Adrenal gland (tissue), 12 donors: ENCODE results near the gene CDCA7. TPM values are rescaled to one million over a fixed set of nuclear protein-coding genes. Genes with fewer than 3 reads are reported as not detected.
A peak's percentile ranks its signal among the peaks of the same experiment; 100 is the strongest.
"Not testable (repeated sequence)": the region's sequence is repeated elsewhere in the genome, so short reads cannot be mapped to it uniquely, and the experiment has no call there.

Experiments used
- DNase-seq, 7 donors: peaks; one replicate each; pipeline ENCODE4 v3.0.0-alpha.2; 2019 to 2020
- H3K27ac ChIP-seq, 5 donors: fragments of 200-600 bp; sonication (generic) in 4 of 5; 1 replicate in 3 of 5; 2 replicates in 2 of 5; pipeline versions ENCODE4 v1.5.1 to v1.8.0; 2016 to 2020; ENCODE audit warnings: mild to moderate bottlenecking in 1 of 5
- H3K27me3 ChIP-seq: fragments of 200-600 bp; 2 replicates; pipeline ENCODE4 v1.8.0; 2021
- H3K36me3 ChIP-seq, 2 donors: fragments of 200-600 bp; replicated peaks in 1 of 2; 1 replicate in 1 of 2; 2 replicates in 1 of 2; pipeline versions ENCODE4 v1.5.1 to v1.8.0; 2018 to 2022
- H3K4me1 ChIP-seq, 2 donors: fragments of 200-600 bp; replicated peaks in 1 of 2; 1 replicate in 1 of 2; 2 replicates in 1 of 2; pipeline versions ENCODE4 v1.5.1 to v1.8.0; 2018 to 2021
- H3K4me3 ChIP-seq, 4 donors: fragments of 200-600 bp; sonication (generic) in 3 of 4; one replicate each; pipeline ENCODE4 v1.5.1; 2016 to 2018
- H3K9me3 ChIP-seq, 3 donors: fragments of 200-600 bp; sonication (generic) in 1 of 3; replicated peaks in 1 of 3; 1 replicate in 2 of 3; 2 replicates in 1 of 3; pipeline versions ENCODE4 v1.5.1 to v1.8.0; 2016 to 2021
- POLR2A ChIP-seq, 2 donors: fragments of 450-650 bp; IDR thresholded peaks; one replicate each; pipeline ENCODE4 v1.6.1; 2017; ENCODE audit warnings: antibody characterized with exemption in 2 of 2, mild to moderate bottlenecking in 2 of 2, moderate library complexity in 1 of 2
- WGBS, 4 donors: extraction: QIAGEN DNeasy Blood & Tissue Kit in 2 of 4; methylation state at CpG; one replicate each; pipeline versions ENCODE4 v1.1.5 to v1.1.7; 2013 to 2017; 5-methylcytosine and 5-hydroxymethylcytosine counted together
- intact Hi-C, 2 donors: fragments of 100-400 bp; cut with DNase I; formaldehyde crosslinking; loops; one replicate each; pipeline versions ENCODE4 v1.14.1 to v1.15.0; 2022 to 2023
- polyA plus RNA-seq, 3 donors: library from polyadenylated mRNA; stranded (reverse); fragments of 200-250 nt in 2 of 3; fragments of 350-450 nt in 1 of 3; fragmentation: Illumina TruSeq in 1 of 3; extraction: RNeasy Lipid Tissue Mini Kit (QIAGEN cat#74804) in 1 of 3; gene quantifications; one replicate each; pipeline ENCODE4 v1.2.3, GENCODE V29; 2013 to 2014
- total RNA-seq, 9 donors: library from RNA; depleted of rRNA in 4 of 9; stranded (reverse); fragments of >200 nt in 4 of 9; fragments of 120-200 nt in 1 of 9; fragmentation: NEBNext Ultra II Directional in 1 of 9; extraction: Animal tissue kit (Norgen Biotek cat#: 25700) in 1 of 9; gene quantifications; one replicate each; pipeline versions ENCODE4 v1.1.0 to v1.2.4, GENCODE V29; 2013 to 2023
- TF ChIP-seq, protein P1 (sequence below), 6 experiments: fragments of 450-650 bp in 4 of 6; fragments of 200-600 bp in 2 of 6; sonication (generic) in 1 of 6; IDR thresholded peaks; 1 replicate in 5 of 6; 2 replicates in 1 of 6; pipeline versions ENCODE4 v1.5.1 to v1.8.0; 2016 to 2021; ENCODE audit warnings: antibody characterized with exemption in 6 of 6, mild to moderate bottlenecking in 2 of 6, moderate library complexity in 1 of 6
- donor health status: healthy with polysubstance abuse.
- donor health status: Bipolar disorder and iron deficiency.
- donor health status: DM: yes; HTN: yes; CAD: no.
- donor health status: DM: no; HTN: no; CAD: no.
- donor health status: DM: no; HTN: no; CAD: no.
- donor health status: DM: yes; HTN: yes; CAD: no.

CDCA7 gene
- total and polyA plus RNA-seq, 12 donors, result 0.14 to 4.4 (median 0.61) TPM; not detected in 1

DNA sequence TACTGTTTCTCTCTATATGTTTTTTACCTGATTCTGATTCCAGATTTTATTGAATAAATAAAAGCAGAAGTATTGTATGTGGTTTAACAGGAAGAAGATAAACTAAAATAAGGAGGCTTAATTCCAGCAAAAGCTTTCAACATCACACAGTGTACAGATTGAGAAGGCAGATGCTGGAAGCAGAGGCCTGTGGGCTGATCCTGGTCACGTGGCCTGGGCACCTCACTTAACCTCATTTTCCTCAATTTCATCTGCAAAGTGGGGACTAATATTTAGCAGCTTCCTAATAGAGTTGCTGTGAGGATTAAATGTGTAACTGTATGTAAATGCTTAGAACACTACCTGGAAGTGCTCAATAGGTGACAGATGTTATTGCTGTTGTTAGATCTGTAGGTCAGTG, 58.0 kb downstream of the CDCA7 start:
- Histone ChIP-seq H3K27me3 (no peaks in the 10 kb centered on the region), H3K36me3 (no peaks in the 10 kb centered on the region), H3K9me3 (no peaks in the 10 kb centered on the region), H3K27ac (no peak overlapping the region), H3K4me1 (no peaks in the 10 kb centered on the region), H3K4me3 (no peak overlapping the region)
- WGBS, 4 donors, result 46 to 70% (median 55%) methylated on average over 1 of the region's 1 CpG
- intact Hi-C loops, result no loop called here
- TF ChIP-seq, protein P1, sequence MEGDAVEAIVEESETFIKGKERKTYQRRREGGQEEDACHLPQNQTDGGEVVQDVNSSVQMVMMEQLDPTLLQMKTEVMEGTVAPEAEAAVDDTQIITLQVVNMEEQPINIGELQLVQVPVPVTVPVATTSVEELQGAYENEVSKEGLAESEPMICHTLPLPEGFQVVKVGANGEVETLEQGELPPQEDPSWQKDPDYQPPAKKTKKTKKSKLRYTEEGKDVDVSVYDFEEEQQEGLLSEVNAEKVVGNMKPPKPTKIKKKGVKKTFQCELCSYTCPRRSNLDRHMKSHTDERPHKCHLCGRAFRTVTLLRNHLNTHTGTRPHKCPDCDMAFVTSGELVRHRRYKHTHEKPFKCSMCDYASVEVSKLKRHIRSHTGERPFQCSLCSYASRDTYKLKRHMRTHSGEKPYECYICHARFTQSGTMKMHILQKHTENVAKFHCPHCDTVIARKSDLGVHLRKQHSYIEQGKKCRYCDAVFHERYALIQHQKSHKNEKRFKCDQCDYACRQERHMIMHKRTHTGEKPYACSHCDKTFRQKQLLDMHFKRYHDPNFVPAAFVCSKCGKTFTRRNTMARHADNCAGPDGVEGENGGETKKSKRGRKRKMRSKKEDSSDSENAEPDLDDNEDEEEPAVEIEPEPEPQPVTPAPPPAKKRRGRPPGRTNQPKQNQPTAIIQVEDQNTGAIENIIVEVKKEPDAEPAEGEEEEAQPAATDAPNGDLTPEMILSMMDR (IDR thresholded peaks at IDR 0.05), result no peak
- no peak for TF ChIP-seq POLR2A (IDR thresholded peaks at IDR 0.05)
- no peak for DNase-seq

DNA sequence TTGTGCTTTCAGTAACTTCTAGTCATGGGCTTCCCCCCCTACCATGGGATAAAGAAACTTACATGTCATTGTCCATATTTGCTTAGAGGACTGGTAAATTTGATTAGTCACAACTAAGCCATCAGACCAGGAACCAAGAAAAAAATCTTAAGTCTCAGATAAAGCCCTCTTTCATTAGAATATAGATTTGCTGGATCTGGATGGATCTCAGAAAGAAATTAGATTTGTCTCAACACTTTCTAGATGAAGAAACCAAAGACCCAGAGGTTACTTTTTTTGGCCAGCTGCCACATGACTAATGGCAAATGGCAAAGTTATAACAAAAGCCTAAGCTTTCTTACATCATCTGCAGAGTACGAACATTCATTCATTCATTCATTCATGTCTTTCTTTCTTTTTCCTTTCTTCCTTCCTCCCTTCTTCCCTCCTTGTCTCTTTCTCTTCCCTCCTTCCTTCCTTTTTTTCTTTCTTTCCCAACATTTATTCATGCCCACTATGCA, 60.2 kb downstream of the CDCA7 start:
- WGBS, 4 donors, result 30 to 52% (median 37%) methylated on average over 1 of the region's 1 CpG

DNA sequence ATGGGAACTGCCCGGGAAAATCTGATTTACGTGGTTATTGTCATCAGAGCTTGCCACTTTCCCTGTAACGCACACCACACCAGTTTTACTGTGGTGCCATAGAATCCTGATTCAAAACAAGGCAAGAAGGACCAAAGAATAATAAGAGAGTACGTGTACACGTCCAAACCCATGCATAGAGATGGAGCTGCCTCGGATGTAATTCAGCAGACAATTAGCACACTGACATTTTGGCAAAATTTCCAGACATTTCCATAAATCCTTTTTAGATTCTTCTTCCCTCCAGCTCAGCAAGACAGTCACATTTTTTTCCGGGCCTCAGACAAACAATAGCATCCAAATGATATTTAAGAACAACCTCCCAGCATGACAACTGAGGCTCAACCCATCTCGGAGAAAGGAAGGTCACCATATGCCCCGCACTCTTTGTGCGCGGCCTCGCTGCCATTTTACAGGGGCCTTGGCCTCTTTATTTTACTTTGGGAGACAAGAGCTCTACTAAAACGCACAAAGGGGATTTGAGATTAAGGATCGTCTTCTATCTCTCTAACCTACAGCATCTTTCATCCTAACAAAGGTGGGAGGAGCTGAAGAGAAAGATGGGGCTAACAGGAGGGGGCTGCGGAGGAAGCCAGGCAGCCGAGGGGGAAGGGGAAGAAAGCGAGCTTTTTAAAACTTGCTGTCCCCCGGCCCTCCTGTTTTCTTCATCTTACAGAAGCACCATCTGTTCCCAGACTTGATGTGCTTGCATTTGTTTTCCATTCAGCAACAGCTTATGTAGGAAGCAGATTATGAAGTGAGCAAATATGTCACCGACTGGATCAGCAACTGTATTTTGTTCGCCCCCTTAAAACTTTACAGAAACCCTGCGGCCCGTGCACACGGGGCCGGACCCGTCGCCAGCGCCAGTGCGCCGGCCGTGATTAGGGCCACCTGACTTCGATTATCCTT, 61.0 kb downstream of the CDCA7 start:
- H3K4me1 ChIP-seq, result no peaks in the 10 kb centered on the region
- no peaks in the 10 kb centered on the region for H3K27me3 ChIP-seq
- WGBS, 4 donors, result 66 to 68% (median 67%) methylated on average over 31 of the region's 31 CpGs
- DNase-seq, result no peak
- H3K27ac ChIP-seq, result no peak overlapping the region
- no peaks in the 10 kb centered on the region for H3K9me3 ChIP-seq
- no peaks in the 10 kb centered on the region for H3K36me3 ChIP-seq
- intact Hi-C loops, result no loop called here
- no peak overlapping the region for H3K4me3 ChIP-seq
- TF ChIP-seq POLR2A (IDR thresholded peaks at IDR 0.05), result no peak
- TF ChIP-seq, protein P1 (IDR thresholded peaks at IDR 0.05), result no peak

More for the DNA sequence above, 60.2 kb downstream of the CDCA7 start:
- Histone ChIP-seq H3K9me3 (no peaks in the 10 kb centered on the region), H3K4me1 (no peaks in the 10 kb centered on the region), H3K36me3 (no peaks in the 10 kb centered on the region), H3K4me3 (no peak overlapping the region), H3K27ac (no peak overlapping the region), H3K27me3 (no peaks in the 10 kb centered on the region)
- no peak for TF ChIP-seq POLR2A (IDR thresholded peaks at IDR 0.05)
- TF ChIP-seq, protein P1 (IDR thresholded peaks at IDR 0.05), result no peak
- intact Hi-C loops, result no loop called here
- DNase-seq, result peak in 4 of 7 donors; percentile 19 to 40 (median 34)

DNA sequence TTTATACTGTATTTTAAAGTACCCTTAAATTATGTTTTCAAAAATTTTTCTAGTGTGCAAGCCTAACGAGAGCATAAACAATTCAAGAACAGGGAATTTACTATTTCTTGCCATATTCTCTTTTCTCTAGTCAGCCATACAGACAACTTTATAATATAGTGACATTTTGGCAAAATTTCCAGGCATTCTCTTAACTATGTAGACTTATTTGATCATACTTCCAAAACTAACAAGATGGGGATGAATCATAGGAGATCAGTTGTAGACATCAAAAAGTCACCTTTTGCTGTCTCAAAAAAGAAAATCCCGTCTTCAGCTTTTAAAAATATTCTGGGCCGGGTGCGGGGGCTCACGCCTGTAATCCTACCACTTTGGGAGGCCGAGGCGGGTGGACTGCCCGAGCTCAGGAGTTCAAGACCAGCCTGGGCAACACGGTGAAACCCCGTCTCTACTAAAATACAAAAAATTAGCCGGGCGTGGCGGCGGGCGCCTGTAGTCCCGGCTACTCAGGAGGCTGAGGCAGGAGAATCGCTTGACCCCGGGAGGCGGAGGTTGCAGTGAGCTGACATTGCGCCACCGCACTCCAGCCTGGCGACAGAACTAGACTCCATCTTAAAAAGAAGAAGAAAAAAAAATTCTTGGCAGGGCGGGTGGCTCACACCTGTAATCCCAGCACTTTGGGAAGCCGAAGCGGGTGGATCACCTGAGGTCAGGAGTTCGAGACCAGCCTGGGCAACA, 61.9 kb downstream of the CDCA7 start:
- H3K4me1 ChIP-seq, H3K4me3 ChIP-seq, DNase-seq, H3K27me3 ChIP-seq, H3K27ac ChIP-seq, H3K9me3 ChIP-seq, intact Hi-C loops, H3K36me3 ChIP-seq: not testable (repeated sequence)
- 86 to 93% (median 91%) methylated on average over 26 of the region's 26 CpGs for WGBS, 4 donors
